HCT116 (cell line): ENCODE measurements around the gene RRBP1. TPM values are rescaled to one million over a fixed set of nuclear protein-coding genes. Genes with fewer than 3 reads are reported as not detected.

Experiments used
- ATAC-seq: fragments of 200-7000 bp; cut with Tn5 transposase; 2 replicates; pipeline ENCODE4 v1.9.1; 2020; ENCODE audit warnings: mild to moderate bottlenecking, moderate library complexity
- BruUV-seq: library from RNA; stranded (reverse); fragments of 400-500 nt; replicated peaks from 2 replicates; lab custom pipeline; 2021; lab: Mats Ljungman, UMichigan
- CTCF ChIA-PET: fragments of 300-600 bp; sonication (Branson Sonifier 250); formaldehyde crosslinking; loops from one replicate; lab custom pipeline; 2021; ENCODE audit warnings: antibody characterized with exemption; lab: Charles Lee
- POLR2A ChIA-PET: fragments of 300-600, 350-600 bp; sonication (Branson Sonifier 250); formaldehyde crosslinking; loops from one replicate; lab custom pipeline; 2021; ENCODE audit warnings: antibody characterized with exemption; lab: Charles Lee
- RAD21 ChIA-PET, 2 experiments: fragments of 300-600 bp; sonication (Branson Sonifier 250); formaldehyde crosslinking; loops; one replicate each; lab custom pipeline; 2023; ENCODE audit warnings: low total read pairs in 2 of 2; ENCODE audit not compliant: uncharacterized antibody in 2 of 2, unreplicated experiment in 2 of 2, low non-redundant PET in 1 of 2; lab: Charles Lee
- DNase-seq: peaks from one replicate; pipeline ENCODE4 v3.0.0-alpha.2; 2010; ENCODE audit warnings: low read depth, low spot score
- H2AFZ ChIP-seq: fragments of 200-600 bp; shearing (Covaris generic), sonication (generic); 2 replicates; pipeline ENCODE4 v1.6.1; 2017; ENCODE audit warnings: low read depth, mixed run types, mixed read lengths, antibody characterized with exemption, low read length; ENCODE audit not compliant: poor library complexity, severe bottlenecking
- H3K27ac ChIP-seq: 2 replicates; pipeline ENCODE4 v1.5.1; 2012; ENCODE audit warnings: low read depth, low read length
- H3K27me3 ChIP-seq: fragments of 200-600 bp; sonication (generic); 2 replicates; pipeline ENCODE4 v1.6.1; 2016; ENCODE audit warnings: mixed run types, low read length, mixed read lengths; ENCODE audit not compliant: insufficient read depth
- H3K36me3 ChIP-seq, 2 experiments: fragments of 200-500 bp in 1 of 2; fragments of 200-600 bp in 1 of 2; sonication (Bioruptor generic) in 1 of 2; sonication (generic) in 1 of 2; 2 replicates each; pipeline versions ENCODE4 v1.5.1 to v1.6.1; 2014 to 2016; ENCODE audit warnings: low read length in 2 of 2, inconsistent platforms in 1 of 2, mixed read lengths in 1 of 2, mixed run types in 1 of 2; ENCODE audit not compliant: insufficient read depth in 2 of 2, control insufficient read depth in 1 of 2
- H3K4me1 ChIP-seq, 2 experiments: fragments of 200-600 bp in 1 of 2; sonication (generic) in 1 of 2; 2 replicates each; pipeline versions ENCODE4 v1.5.1 to v1.6.1; 2012 to 2017; ENCODE audit warnings: low read length in 2 of 2, inconsistent platforms in 1 of 2, mild to moderate bottlenecking in 1 of 2, mixed read lengths in 1 of 2, mixed run types in 1 of 2, moderate library complexity in 1 of 2; ENCODE audit not compliant: insufficient read depth in 2 of 2, control insufficient read depth in 1 of 2
- H3K4me2 ChIP-seq: fragments of 200-600 bp; sonication (generic); 2 replicates; pipeline ENCODE4 v1.6.1; 2017; ENCODE audit warnings: mixed run types, low read length, mixed read lengths
- H3K4me3 ChIP-seq, 2 experiments: fragments of 200-600 bp in 1 of 2; sonication (generic) in 1 of 2; replicated peaks in 1 of 2; 2 replicates each; pipeline ENCODE4 v1.5.1; 2011 to 2016; ENCODE audit warnings: low read length in 2 of 2, control low read depth in 1 of 2, low read depth in 1 of 2, mild to moderate bottlenecking in 1 of 2, mixed read lengths in 1 of 2, mixed run types in 1 of 2
- H3K79me2 ChIP-seq: fragments of 200-600 bp; sonication (generic); 2 replicates; pipeline ENCODE4 v1.6.1; 2017; ENCODE audit warnings: mild to moderate bottlenecking, mixed run types, low read length, moderate library complexity, mixed read lengths; ENCODE audit not compliant: insufficient read depth
- H3K9ac ChIP-seq: fragments of 200-600 bp; sonication (generic); 2 replicates; pipeline ENCODE4 v1.6.1; 2016; ENCODE audit warnings: low read length, mixed read lengths
- H3K9me2 ChIP-seq: fragments of 200-600 bp; sonication (generic), shearing (Covaris generic); 2 replicates; pipeline ENCODE4 v1.6.1; 2017; ENCODE audit warnings: mixed run types, mild to moderate bottlenecking, moderate library complexity; ENCODE audit not compliant: insufficient read depth
- H3K9me3 ChIP-seq, 2 experiments: fragments of 200-500 bp in 1 of 2; fragments of 200-600 bp in 1 of 2; sonication (Bioruptor generic) in 1 of 2; sonication (generic) in 1 of 2; 2 replicates each; pipeline ENCODE4 v1.6.1; 2014 to 2017; ENCODE audit warnings: low read length in 2 of 2, mixed read lengths in 2 of 2, inconsistent platforms in 1 of 2, low read depth in 1 of 2, mild to moderate bottlenecking in 1 of 2, mixed run types in 1 of 2, moderate library complexity in 1 of 2; ENCODE audit not compliant: control insufficient read depth in 1 of 2, insufficient read depth in 1 of 2
- H4K20me1 ChIP-seq: fragments of 200-600 bp; sonication (generic), shearing (Covaris generic); 2 replicates; pipeline ENCODE4 v1.6.1; 2017; ENCODE audit warnings: mixed run types, mild to moderate bottlenecking, moderate library complexity; ENCODE audit not compliant: insufficient read depth
- CEBPB ChIP-seq: IDR thresholded peaks from 2 replicates; pipeline ENCODE4 v1.6.1; 2012; ENCODE audit warnings: low read depth
- EZH2 ChIP-seq: fragments of 200-600 bp; sonication (generic); IDR thresholded peaks from 2 replicates; pipeline ENCODE4 v1.6.1; 2017; ENCODE audit warnings: antibody characterized with exemption, mixed run types
- POLR2A ChIP-seq: IDR thresholded peaks from 2 replicates; pipeline ENCODE4 v1.7.0; 2011; ENCODE audit warnings: borderline replicate concordance; ENCODE audit not compliant: insufficient read depth, insufficient read length; ENCODE audit errors: extremely low read depth
- SIN3A ChIP-seq: IDR thresholded peaks from 2 replicates; pipeline ENCODE4 v1.6.1; 2012; ENCODE audit warnings: low read depth
- SRF ChIP-seq: IDR thresholded peaks from 2 replicates; pipeline ENCODE4 v1.6.1; 2012; ENCODE audit warnings: low read depth
- YY1 ChIP-seq: IDR thresholded peaks from 2 replicates; pipeline ENCODE4 v1.6.1; 2011; ENCODE audit warnings: low read length, low read depth, moderate library complexity, mild to moderate bottlenecking; ENCODE audit not compliant: insufficient replicate concordance; ENCODE audit errors: extremely low read depth
- intact Hi-C: fragments of 100-400 bp; cut with micrococcal nuclease; formaldehyde crosslinking; loops from 2 replicates; pipeline ENCODE4 v1.10.0; 2022
- total RNA-seq: library from RNA; stranded (reverse); gene quantifications from one replicate; pipeline ENCODE4 v1.2.1, GENCODE V29; 2021; ENCODE audit not compliant: unreplicated experiment
- TF ChIP-seq, protein P1 (sequence below), 3 experiments: fragments of 200-600 bp in 1 of 3; sonication (generic) in 1 of 3; IDR thresholded peaks in 2 of 3; conservative IDR thresholded peaks in 1 of 3; 2 replicates each; pipeline ENCODE4 v1.5.1; 2012 to 2017; ENCODE audit warnings: low read depth in 2 of 3, low read length in 2 of 3, antibody characterized with exemption in 1 of 3, borderline replicate concordance in 1 of 3, control low read depth in 1 of 3, mild to moderate bottlenecking in 1 of 3, mixed read lengths in 1 of 3, mixed run types in 1 of 3, moderate library complexity in 1 of 3; ENCODE audit not compliant: insufficient read depth in 1 of 3
- TF ChIP-seq, protein P2 (sequence below): IDR thresholded peaks from 2 replicates; pipeline ENCODE4 v1.6.1; 2012; ENCODE audit warnings: low read depth
- TF ChIP-seq, protein P3 (sequence below): IDR thresholded peaks from 2 replicates; pipeline ENCODE4 v1.6.1; 2012
- TF ChIP-seq, protein P4 (sequence below): IDR thresholded peaks from 2 replicates; pipeline ENCODE4 v1.6.1; 2011; ENCODE audit warnings: mild to moderate bottlenecking, low read length, moderate library complexity; ENCODE audit not compliant: insufficient replicate concordance; ENCODE audit errors: extremely low read depth

The RRBP1 gene
- total RNA-seq, 1 experiment from 2014 or later, result 123 TPM

DNA sequence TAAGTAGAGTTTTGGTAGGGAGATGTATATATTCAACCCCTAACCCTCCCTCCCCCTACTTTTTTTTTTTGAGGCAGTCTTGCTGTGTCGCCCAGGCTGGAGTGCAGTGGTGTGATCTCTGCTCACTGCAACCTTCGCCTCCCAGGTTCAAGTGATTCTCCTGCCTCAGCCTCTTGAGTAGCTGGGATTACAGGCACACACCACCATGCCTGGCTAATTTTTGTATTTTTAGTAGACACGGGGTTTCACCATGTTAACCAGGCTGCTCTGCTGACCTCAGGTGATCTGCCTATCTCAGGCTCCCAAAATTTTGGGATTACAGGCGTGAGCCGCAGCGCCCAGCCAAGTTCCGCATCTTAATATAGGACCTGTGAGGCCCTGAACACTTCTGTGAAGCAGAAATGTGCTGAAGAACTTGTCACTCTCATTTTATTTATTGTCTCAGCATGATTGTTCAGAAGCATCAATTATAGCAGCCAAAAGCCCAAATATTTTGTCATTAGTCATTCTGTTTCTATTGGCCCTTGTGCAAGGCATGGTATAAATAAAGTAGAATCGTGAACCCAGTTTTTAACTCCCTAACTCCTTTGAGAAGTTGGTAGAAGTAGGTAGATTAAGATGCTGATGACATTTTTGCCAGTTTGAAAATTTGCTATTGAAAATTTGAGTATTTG, 92.7 kb downstream of the RRBP1 start:
- no peak overlapping the region for H3K9ac ChIP-seq

DNA sequence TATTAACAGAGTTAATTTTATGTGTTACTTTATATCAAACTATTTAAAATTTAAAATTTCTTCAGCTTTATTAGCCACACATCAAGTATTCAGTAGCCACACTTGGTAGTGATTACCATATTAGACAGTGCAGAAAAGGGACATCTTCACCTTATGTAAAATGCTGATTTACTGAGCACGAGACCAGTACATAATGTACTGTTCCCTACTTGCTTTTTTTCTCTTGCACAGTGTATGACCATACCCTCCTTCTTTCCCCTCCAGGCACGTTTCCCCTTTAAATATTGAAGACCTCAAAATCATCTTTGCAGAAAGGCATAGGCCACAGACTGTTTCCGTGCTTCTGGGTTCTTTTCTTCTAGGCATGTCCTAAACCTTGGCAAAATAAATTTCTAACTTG, 94.2 kb downstream of the RRBP1 start:
- Histone ChIP-seq H3K4me2 (no peak overlapping the region), H4K20me1 (peaks cover 7% of the 10 kb centered on the region; the same call in 1 of the 2 replicates), H3K36me3 (no peaks in the 10 kb centered on the region), H2AFZ (no peak overlapping the region), H3K4me1 (peaks cover 0 to 9% of the 10 kb centered on the region in 2 experiments; a peak in 2 of 4 replicates), H3K4me3 (no peak overlapping the region), H3K9me3 (no peaks in the 10 kb centered on the region), H3K27ac (no peak overlapping the region), H3K27me3 (no peaks in the 10 kb centered on the region), H3K9me2 (no peaks in the 10 kb centered on the region), H3K79me2 (peaks cover 98% of the 10 kb centered on the region), H3K9ac (no peak overlapping the region)
- DNase-seq, result no peak
- RAD21 ChIA-PET, result no interaction called here
- ATAC-seq, result no peak
- POLR2A ChIA-PET, result no interaction called here
- BruUV-seq, result no TSS peak
- intact Hi-C loops, result no loop called here
- CTCF ChIA-PET, result no interaction called here
- TF ChIP-seq, protein P1, sequence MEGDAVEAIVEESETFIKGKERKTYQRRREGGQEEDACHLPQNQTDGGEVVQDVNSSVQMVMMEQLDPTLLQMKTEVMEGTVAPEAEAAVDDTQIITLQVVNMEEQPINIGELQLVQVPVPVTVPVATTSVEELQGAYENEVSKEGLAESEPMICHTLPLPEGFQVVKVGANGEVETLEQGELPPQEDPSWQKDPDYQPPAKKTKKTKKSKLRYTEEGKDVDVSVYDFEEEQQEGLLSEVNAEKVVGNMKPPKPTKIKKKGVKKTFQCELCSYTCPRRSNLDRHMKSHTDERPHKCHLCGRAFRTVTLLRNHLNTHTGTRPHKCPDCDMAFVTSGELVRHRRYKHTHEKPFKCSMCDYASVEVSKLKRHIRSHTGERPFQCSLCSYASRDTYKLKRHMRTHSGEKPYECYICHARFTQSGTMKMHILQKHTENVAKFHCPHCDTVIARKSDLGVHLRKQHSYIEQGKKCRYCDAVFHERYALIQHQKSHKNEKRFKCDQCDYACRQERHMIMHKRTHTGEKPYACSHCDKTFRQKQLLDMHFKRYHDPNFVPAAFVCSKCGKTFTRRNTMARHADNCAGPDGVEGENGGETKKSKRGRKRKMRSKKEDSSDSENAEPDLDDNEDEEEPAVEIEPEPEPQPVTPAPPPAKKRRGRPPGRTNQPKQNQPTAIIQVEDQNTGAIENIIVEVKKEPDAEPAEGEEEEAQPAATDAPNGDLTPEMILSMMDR (IDR thresholded peaks at IDR 0.05 in 2 of 3, conservative IDR thresholded peaks at IDR 0.05 in 1 of 3; ENCODE audit: borderline replicate concordance in 1 of 3, insufficient read depth in 1 of 3, low read depth in 2 of 3, low read length in 2 of 3), result no peak
- TF ChIP-seq CEBPB (no peak), POLR2A (no peak), EZH2 (no peak), YY1 (no peak)
- TF ChIP-seq, protein P2, sequence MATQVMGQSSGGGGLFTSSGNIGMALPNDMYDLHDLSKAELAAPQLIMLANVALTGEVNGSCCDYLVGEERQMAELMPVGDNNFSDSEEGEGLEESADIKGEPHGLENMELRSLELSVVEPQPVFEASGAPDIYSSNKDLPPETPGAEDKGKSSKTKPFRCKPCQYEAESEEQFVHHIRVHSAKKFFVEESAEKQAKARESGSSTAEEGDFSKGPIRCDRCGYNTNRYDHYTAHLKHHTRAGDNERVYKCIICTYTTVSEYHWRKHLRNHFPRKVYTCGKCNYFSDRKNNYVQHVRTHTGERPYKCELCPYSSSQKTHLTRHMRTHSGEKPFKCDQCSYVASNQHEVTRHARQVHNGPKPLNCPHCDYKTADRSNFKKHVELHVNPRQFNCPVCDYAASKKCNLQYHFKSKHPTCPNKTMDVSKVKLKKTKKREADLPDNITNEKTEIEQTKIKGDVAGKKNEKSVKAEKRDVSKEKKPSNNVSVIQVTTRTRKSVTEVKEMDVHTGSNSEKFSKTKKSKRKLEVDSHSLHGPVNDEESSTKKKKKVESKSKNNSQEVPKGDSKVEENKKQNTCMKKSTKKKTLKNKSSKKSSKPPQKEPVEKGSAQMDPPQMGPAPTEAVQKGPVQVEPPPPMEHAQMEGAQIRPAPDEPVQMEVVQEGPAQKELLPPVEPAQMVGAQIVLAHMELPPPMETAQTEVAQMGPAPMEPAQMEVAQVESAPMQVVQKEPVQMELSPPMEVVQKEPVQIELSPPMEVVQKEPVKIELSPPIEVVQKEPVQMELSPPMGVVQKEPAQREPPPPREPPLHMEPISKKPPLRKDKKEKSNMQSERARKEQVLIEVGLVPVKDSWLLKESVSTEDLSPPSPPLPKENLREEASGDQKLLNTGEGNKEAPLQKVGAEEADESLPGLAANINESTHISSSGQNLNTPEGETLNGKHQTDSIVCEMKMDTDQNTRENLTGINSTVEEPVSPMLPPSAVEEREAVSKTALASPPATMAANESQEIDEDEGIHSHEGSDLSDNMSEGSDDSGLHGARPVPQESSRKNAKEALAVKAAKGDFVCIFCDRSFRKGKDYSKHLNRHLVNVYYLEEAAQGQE, result no peak

More for the DNA sequence above, 92.7 kb downstream of the RRBP1 start:
- ChIA-PET CTCF (no interaction called here), RAD21 (no interaction called here), POLR2A (interaction anchor here (1.5 kb wide), 1 partner anchor 8 kb away, joined by 4 read pairs; no protein-coding TSS in a partner anchor)
- H3K9me2 ChIP-seq, result no peaks in the 10 kb centered on the region
- H3K9me3 ChIP-seq, result no peaks in the 10 kb centered on the region
- no TSS peak for BruUV-seq
- DNase-seq (no peak), ATAC-seq (no peak)
- peaks cover 98% of the 10 kb centered on the region for H3K79me2 ChIP-seq
- no peak overlapping the region for H3K4me2 ChIP-seq
- intact Hi-C loops, result no loop called here
- no peaks in the 10 kb centered on the region for H3K27me3 ChIP-seq
- no peak overlapping the region for H2AFZ ChIP-seq
- H3K4me3 ChIP-seq, result no peak overlapping the region
- no peak for TF ChIP-seq SIN3A
- TF ChIP-seq SRF, result no peak
- TF ChIP-seq, protein P3, sequence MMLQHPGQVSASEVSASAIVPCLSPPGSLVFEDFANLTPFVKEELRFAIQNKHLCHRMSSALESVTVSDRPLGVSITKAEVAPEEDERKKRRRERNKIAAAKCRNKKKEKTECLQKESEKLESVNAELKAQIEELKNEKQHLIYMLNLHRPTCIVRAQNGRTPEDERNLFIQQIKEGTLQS, result no peak
- TF ChIP-seq, protein P4, sequence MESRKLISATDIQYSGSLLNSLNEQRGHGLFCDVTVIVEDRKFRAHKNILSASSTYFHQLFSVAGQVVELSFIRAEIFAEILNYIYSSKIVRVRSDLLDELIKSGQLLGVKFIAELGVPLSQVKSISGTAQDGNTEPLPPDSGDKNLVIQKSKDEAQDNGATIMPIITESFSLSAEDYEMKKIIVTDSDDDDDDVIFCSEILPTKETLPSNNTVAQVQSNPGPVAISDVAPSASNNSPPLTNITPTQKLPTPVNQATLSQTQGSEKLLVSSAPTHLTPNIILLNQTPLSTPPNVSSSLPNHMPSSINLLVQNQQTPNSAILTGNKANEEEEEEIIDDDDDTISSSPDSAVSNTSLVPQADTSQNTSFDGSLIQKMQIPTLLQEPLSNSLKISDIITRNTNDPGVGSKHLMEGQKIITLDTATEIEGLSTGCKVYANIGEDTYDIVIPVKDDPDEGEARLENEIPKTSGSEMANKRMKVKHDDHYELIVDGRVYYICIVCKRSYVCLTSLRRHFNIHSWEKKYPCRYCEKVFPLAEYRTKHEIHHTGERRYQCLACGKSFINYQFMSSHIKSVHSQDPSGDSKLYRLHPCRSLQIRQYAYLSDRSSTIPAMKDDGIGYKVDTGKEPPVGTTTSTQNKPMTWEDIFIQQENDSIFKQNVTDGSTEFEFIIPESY, result no peak
- H3K4me1 ChIP-seq, result peaks cover 3 to 17% of the 10 kb centered on the region in 2 experiments; a peak in 3 of 4 replicates
- H4K20me1 ChIP-seq, result peaks cover 11% of the 10 kb centered on the region; the same call in 1 of the 2 replicates
- no peaks in the 10 kb centered on the region for H3K36me3 ChIP-seq
- no peak overlapping the region for H3K27ac ChIP-seq
